ENCODE results near the gene ERCC8. TPM values are rescaled to one million over a fixed set of nuclear protein-coding genes. Genes with fewer than 3 reads are reported as not detected.
A peak's percentile ranks its signal among the peaks of the same experiment; 100 is the strongest.

The ERCC8 gene
- polyA plus RNA-seq, 3 donors, result 5.5 to 16.8 (median 10.6) TPM

- no peak for TF ChIP-seq CTCF (IDR thresholded peaks at IDR 0.05)
- WGBS (ENCODE audit: insufficient coverage), result no CpG with 5 or more reads among the region's 2 CpGs
- Histone ChIP-seq H3K27me3 (ENCODE audit: control insufficient read depth in 2 of 2, insufficient read depth in 2 of 2, low read length in 2 of 2) (peaks cover 35 to 51% of the 10 kb centered on the region in 2 donors), H3K9me3 (replicated peaks in 1 of 2; ENCODE audit: control insufficient read depth in 1 of 2, insufficient read depth in 1 of 2, low read length in 2 of 2) (peaks cover 0 to 20% of the 10 kb centered on the region in 2 donors), H3K4me1 (ENCODE audit: control insufficient read depth in 1 of 2, insufficient read depth in 2 of 2, low read length in 2 of 2) (peaks cover 9 to 14% of the 10 kb centered on the region in 2 donors), H4K20me1 (ENCODE audit: insufficient read depth, low read length) (no peaks in the 10 kb centered on the region), H2AFZ (ENCODE audit: insufficient read depth, low read depth, low read length, poor library complexity, severe bottlenecking) (no peak overlapping the region), H3K4me3 (replicated peaks in 1 of 3; ENCODE audit: low read depth in 2 of 3, low read length in 3 of 3) (no peak overlapping the region), H3K36me3 (replicated peaks in 1 of 2; ENCODE audit: control insufficient read depth in 1 of 2, insufficient read depth in 2 of 2, low read length in 2 of 2) (no peaks in the 10 kb centered on the region), H3K9ac (ENCODE audit: insufficient read depth, low read length, poor library complexity, severe bottlenecking) (no peak overlapping the region), H3K79me2 (ENCODE audit: insufficient read depth, low read length) (no peaks in the 10 kb centered on the region), H3K4me2 (replicated peaks; ENCODE audit: extremely low read depth, low read length, poor library complexity, severe bottlenecking) (no peak overlapping the region), H3K27ac (ENCODE audit: low read depth in 1 of 2, low read length in 2 of 2) (no peak overlapping the region)
- peak overlapping the region in 1 of 2 donors; percentile 59 for H3K4me3 Mint-ChIP-seq
- peaks cover 5 to 6% of the 10 kb centered on the region in 2 donors for H3K36me3 Mint-ChIP-seq
- intact Hi-C loops (cut with micrococcal nuclease), result no loop called here
- H3K27ac Mint-ChIP-seq, result no peak overlapping the region
- H3K4me1 Mint-ChIP-seq, result peaks cover 13% of the 10 kb centered on the region
- DNase-seq, result no peak
- H3K27me3 Mint-ChIP-seq (ENCODE audit: low read depth in 3 of 3), result peaks cover 45 to 57% (median 49%) of the 10 kb centered on the region in 3 donors
- H3K9me3 Mint-ChIP-seq, result peaks cover 0 to 9% (median 4%) of the 10 kb centered on the region in 7 donors
Observed at GRCh38 chr5:60841361-60841760, 103.5 kb downstream of the ERCC8 start.

GRCh38 chr5:60836131-60836530 is 108.7 kb downstream of the ERCC8 start:
- H3K27me3 ChIP-seq (ENCODE audit: control insufficient read depth in 2 of 2, insufficient read depth in 2 of 2, low read length in 2 of 2), result peaks cover 0 to 6% of the 10 kb centered on the region in 2 donors
- no peaks in the 10 kb centered on the region for H3K79me2 ChIP-seq (ENCODE audit: insufficient read depth, low read length)
- H3K9ac ChIP-seq (ENCODE audit: insufficient read depth, low read length, poor library complexity, severe bottlenecking), result no peak overlapping the region
- WGBS (ENCODE audit: insufficient coverage), result no CpG with 5 or more reads among the region's 3 CpGs
- no peaks in the 10 kb centered on the region for H4K20me1 ChIP-seq (ENCODE audit: insufficient read depth, low read length)
- H3K9me3 Mint-ChIP-seq, result peaks cover 0 to 2% (median 0%) of the 10 kb centered on the region in 7 donors
- no peak for DNase-seq
- no peak overlapping the region for H3K4me3 Mint-ChIP-seq
- intact Hi-C loops (cut with micrococcal nuclease), result no loop called here
- H3K4me1 ChIP-seq (ENCODE audit: control insufficient read depth in 1 of 2, insufficient read depth in 2 of 2, low read length in 2 of 2), result no peaks in the 10 kb centered on the region
- no peak for TF ChIP-seq CTCF (IDR thresholded peaks at IDR 0.05)
- H3K27ac ChIP-seq (ENCODE audit: low read depth in 1 of 2, low read length in 2 of 2), result no peak overlapping the region
- no peaks in the 10 kb centered on the region for H3K36me3 Mint-ChIP-seq
- H3K27ac Mint-ChIP-seq, result no peak overlapping the region
- H3K9me3 ChIP-seq (replicated peaks in 1 of 2; ENCODE audit: control insufficient read depth in 1 of 2, insufficient read depth in 1 of 2, low read length in 2 of 2), result no peaks in the 10 kb centered on the region
- H3K4me2 ChIP-seq (replicated peaks; ENCODE audit: extremely low read depth, low read length, poor library complexity, severe bottlenecking), result no peak overlapping the region
- H3K4me3 ChIP-seq (replicated peaks in 1 of 3; ENCODE audit: low read depth in 2 of 3, low read length in 3 of 3), result no peak overlapping the region
- no peaks in the 10 kb centered on the region for H3K4me1 Mint-ChIP-seq
- peaks cover 4 to 10% (median 5%) of the 10 kb centered on the region in 3 donors for H3K27me3 Mint-ChIP-seq (ENCODE audit: low read depth in 3 of 3)
- H2AFZ ChIP-seq (ENCODE audit: insufficient read depth, low read depth, low read length, poor library complexity, severe bottlenecking), result no peak overlapping the region
- no peaks in the 10 kb centered on the region for H3K36me3 ChIP-seq (replicated peaks in 1 of 2; ENCODE audit: control insufficient read depth in 1 of 2, insufficient read depth in 2 of 2, low read length in 2 of 2)

Data from CD14-positive monocyte (primary cell).